ENCODE measurements around the gene AFF3. TPM values are rescaled to one million over a fixed set of nuclear protein-coding genes. Genes with fewer than 3 reads are reported as not detected.

Gene AFF3
- total and polyA plus RNA-seq, 2 donors (not counting 1 experiment from before 2014, with no cell fraction given) = 0.50 to 2.5 TPM

DNA sequence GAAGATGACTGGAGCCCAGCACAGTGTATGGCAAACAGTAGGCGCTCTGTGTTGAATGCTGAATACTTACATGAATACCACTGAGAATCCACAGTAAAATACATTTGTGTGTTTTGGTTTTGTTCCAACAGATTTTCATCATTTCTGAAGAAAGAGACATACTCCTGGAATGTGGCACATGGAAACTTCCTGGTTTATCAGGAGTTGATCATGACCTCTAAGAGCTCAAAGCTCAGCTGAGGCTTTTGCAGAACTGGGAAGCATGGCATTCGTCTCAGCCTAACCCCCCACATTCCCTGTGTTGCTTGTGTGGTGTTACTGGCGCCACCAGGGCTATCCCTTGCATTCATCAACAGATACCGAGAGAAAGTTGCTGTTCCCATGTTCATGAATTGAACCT is 335.6 kb downstream of the AFF3 start:
- H3K27me3 ChIP-seq (ENCODE audit: control insufficient read depth, insufficient read depth, low read length) = no peaks in the 10 kb centered on the region
- no peaks in the 10 kb centered on the region for H3K79me2 ChIP-seq (ENCODE audit: control insufficient read depth, insufficient read depth, low read length)
- no peaks in the 10 kb centered on the region for H3K4me1 ChIP-seq (ENCODE audit: control insufficient read depth, extremely low read depth, insufficient read depth, low read length)
- no peaks in the 10 kb centered on the region for H4K20me1 ChIP-seq (ENCODE audit: control insufficient read depth, extremely low read depth, insufficient read depth, low read length)
- TF ChIP-seq EZH2 (IDR thresholded peaks at IDR 0.05; ENCODE audit: low read length, missing control alignments) = no peak
- TF ChIP-seq CTCF (conservative IDR thresholded peaks at IDR 0.05 in 1 of 2, IDR thresholded peaks at IDR 0.05 in 1 of 2; ENCODE audit: low read depth in 1 of 2, low read length in 2 of 2) = no peak
- no peak overlapping the region for H3K4me3 ChIP-seq (replicated peaks in 1 of 4; ENCODE audit: control extremely low read depth in 1 of 4, insufficient read depth in 1 of 4, low read depth in 3 of 4, low read length in 4 of 4)
- no peak overlapping the region for H3K9ac ChIP-seq (ENCODE audit: insufficient read depth, low read length)
- no peaks in the 10 kb centered on the region for H3K36me3 ChIP-seq (ENCODE audit: control insufficient read depth, insufficient read depth, low read length)
- no peak overlapping the region for H3K4me2 ChIP-seq (ENCODE audit: extremely low read depth, insufficient read depth, low read length)
- H3K27ac ChIP-seq (ENCODE audit: insufficient read depth, low read length) = no peak overlapping the region
- DNase-seq (ENCODE audit: low read depth in 2 of 2) = peak; percentile 39 to 88
- H2AFZ ChIP-seq (ENCODE audit: low read length) = no peak overlapping the region
- no peaks in the 10 kb centered on the region for H3K9me3 ChIP-seq (ENCODE audit: control insufficient read depth, insufficient read depth, low read depth, low read length)

GRCh38 chr2:99805930-99806476 is 336.4 kb downstream of the AFF3 start:
- H3K36me3 ChIP-seq (ENCODE audit: control insufficient read depth, insufficient read depth, low read length) = no peaks in the 10 kb centered on the region
- H3K79me2 ChIP-seq (ENCODE audit: control insufficient read depth, insufficient read depth, low read length) = no peaks in the 10 kb centered on the region
- no peaks in the 10 kb centered on the region for H3K9me3 ChIP-seq (ENCODE audit: control insufficient read depth, insufficient read depth, low read depth, low read length)
- H3K27me3 ChIP-seq (ENCODE audit: control insufficient read depth, insufficient read depth, low read length) = no peaks in the 10 kb centered on the region
- H3K4me1 ChIP-seq (ENCODE audit: control insufficient read depth, extremely low read depth, insufficient read depth, low read length) = no peaks in the 10 kb centered on the region
- H3K4me2 ChIP-seq (ENCODE audit: extremely low read depth, insufficient read depth, low read length) = no peak overlapping the region
- no peak overlapping the region for H3K27ac ChIP-seq (ENCODE audit: insufficient read depth, low read length)
- TF ChIP-seq CTCF (conservative IDR thresholded peaks at IDR 0.05 in 1 of 2, IDR thresholded peaks at IDR 0.05 in 1 of 2; ENCODE audit: low read depth in 1 of 2, low read length in 2 of 2) (no peak), EZH2 (IDR thresholded peaks at IDR 0.05; ENCODE audit: low read length, missing control alignments) (no peak)
- H3K9ac ChIP-seq (ENCODE audit: insufficient read depth, low read length) = no peak overlapping the region
- no peaks in the 10 kb centered on the region for H4K20me1 ChIP-seq (ENCODE audit: control insufficient read depth, extremely low read depth, insufficient read depth, low read length)
- H3K4me3 ChIP-seq (replicated peaks in 1 of 4; ENCODE audit: control extremely low read depth in 1 of 4, insufficient read depth in 1 of 4, low read depth in 3 of 4, low read length in 4 of 4) = no peak overlapping the region
- no peak overlapping the region for H2AFZ ChIP-seq (ENCODE audit: low read length)
- no peak for DNase-seq (ENCODE audit: low read depth in 2 of 2)

- H2AFZ ChIP-seq (ENCODE audit: low read length) = no peak overlapping the region
- TF ChIP-seq CTCF (conservative IDR thresholded peaks at IDR 0.05 in 1 of 2, IDR thresholded peaks at IDR 0.05 in 1 of 2; ENCODE audit: low read depth in 1 of 2, low read length in 2 of 2) = no peak
- no peak for TF ChIP-seq EZH2 (IDR thresholded peaks at IDR 0.05; ENCODE audit: low read length, missing control alignments)
- H3K4me3 ChIP-seq (replicated peaks in 1 of 4; ENCODE audit: control extremely low read depth in 1 of 4, insufficient read depth in 1 of 4, low read depth in 3 of 4, low read length in 4 of 4) = no peak overlapping the region
- H3K9me3 ChIP-seq (ENCODE audit: control insufficient read depth, insufficient read depth, low read depth, low read length) = no peaks in the 10 kb centered on the region
- H3K9ac ChIP-seq (ENCODE audit: insufficient read depth, low read length) = no peak overlapping the region
- H3K36me3 ChIP-seq (ENCODE audit: control insufficient read depth, insufficient read depth, low read length) = no peaks in the 10 kb centered on the region
- no peaks in the 10 kb centered on the region for H3K4me1 ChIP-seq (ENCODE audit: control insufficient read depth, extremely low read depth, insufficient read depth, low read length)
- H3K79me2 ChIP-seq (ENCODE audit: control insufficient read depth, insufficient read depth, low read length) = no peaks in the 10 kb centered on the region
- no peak for DNase-seq (ENCODE audit: low read depth in 2 of 2)
- H3K4me2 ChIP-seq (ENCODE audit: extremely low read depth, insufficient read depth, low read length) = no peak overlapping the region
- no peaks in the 10 kb centered on the region for H4K20me1 ChIP-seq (ENCODE audit: control insufficient read depth, extremely low read depth, insufficient read depth, low read length)
- no peak overlapping the region for H3K27ac ChIP-seq (ENCODE audit: insufficient read depth, low read length)
- no peaks in the 10 kb centered on the region for H3K27me3 ChIP-seq (ENCODE audit: control insufficient read depth, insufficient read depth, low read length)
These were observed 338.5 kb downstream of the AFF3 start for GRCh38 chr2:99803846-99804245.

Data from fibroblast of lung (primary cell).